Measurements from ENCODE around the gene DLG1.

GRCh38 chr3:197011780-197012539 is 286.5 kb downstream of the DLG1 start:
- TF ChIP-seq POLR2AphosphoS5 (IDR thresholded peaks at IDR 0.05) = no peak
- no peak for TF ChIP-seq CTCF (IDR thresholded peaks at IDR 0.05)
- TF ChIP-seq POLR2A (IDR thresholded peaks at IDR 0.05) = no peak
- TF ChIP-seq EP300 (IDR thresholded peaks at IDR 0.05) = no peak
